ENCODE results near the gene NCCRP1. TPM values are rescaled to one million over a fixed set of nuclear protein-coding genes. Genes with fewer than 3 reads are reported as not detected.
"Not testable (repeated sequence)": the region's sequence is repeated elsewhere in the genome, so short reads cannot be mapped to it uniquely, and the experiment has no call there.

NCCRP1 gene
- polyA plus RNA-seq, 1 of the 3 experiments (the other 2 are of a cell fraction) = not detected

GRCh38 chr19:39238944-39239343, 42.2 kb downstream of the NCCRP1 start:
- CTCF ChIA-PET = interaction anchor here (1.0 kb wide), 1 partner anchor 53 kb away, joined by 3 read pairs; no protein-coding TSS in a partner anchor
- 81% methylated on average over 6 of the region's 6 CpGs for WGBS (ENCODE audit: low lambda C conversion rate)

DNA sequence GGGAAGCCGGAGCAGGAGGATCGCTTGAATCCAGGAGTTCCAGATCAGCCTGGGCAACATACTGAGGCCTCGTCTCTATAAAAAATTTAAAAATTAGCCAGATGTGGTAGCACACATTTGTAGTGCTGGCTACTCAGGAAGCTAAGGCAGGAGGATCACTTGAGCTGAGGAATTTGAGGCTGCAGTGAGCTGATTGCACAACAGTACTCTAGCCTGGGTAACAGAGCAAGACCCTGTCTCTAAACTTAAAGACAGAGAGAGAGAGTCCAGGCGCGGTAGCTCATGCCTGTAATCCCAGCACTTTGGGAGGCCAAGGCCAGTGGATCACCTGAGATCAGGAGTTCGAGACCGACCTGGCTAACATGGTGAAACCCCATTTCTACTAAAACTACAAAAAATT, 43.7 kb downstream of the NCCRP1 start:
- 86% methylated on average over 7 of the region's 7 CpGs for WGBS (ENCODE audit: low lambda C conversion rate)
- no peak for TF ChIP-seq RCOR1 (IDR thresholded peaks at IDR 0.05; ENCODE audit: low read length)
- no peak for TF ChIP-seq FOXM1 (IDR thresholded peaks at IDR 0.05; ENCODE audit: low read depth)
- Histone ChIP-seq H3F3A (replicated peaks; ENCODE audit: insufficient read depth) (no peaks in the 10 kb centered on the region), H4K20me1 (ENCODE audit: insufficient read depth) (no peaks in the 10 kb centered on the region), H3K27ac (ENCODE audit: low read depth in 2 of 2, low read length in 1 of 2) (no peak overlapping the region), H3K4me3 (ENCODE audit: low read depth in 2 of 2, low read length in 1 of 2) (no peak overlapping the region), H3K9ac (no peak overlapping the region), H3K36me3 (replicated peaks in 1 of 2; ENCODE audit: control insufficient read depth in 1 of 2, insufficient read depth in 2 of 2, low read length in 1 of 2) (no peaks in the 10 kb centered on the region), H2AFZ (ENCODE audit: low read depth) (no peak overlapping the region), H3K4me2 (no peak overlapping the region), H3K79me2 (ENCODE audit: insufficient read depth) (no peaks in the 10 kb centered on the region), H3K9me3 (no peaks in the 10 kb centered on the region), H3K4me1 (ENCODE audit: control insufficient read depth in 1 of 2, insufficient read depth in 2 of 2, low read depth in 1 of 2, low read length in 1 of 2) (no peaks in the 10 kb centered on the region), H3K9me2 (no peaks in the 10 kb centered on the region), H3K27me3 (ENCODE audit: insufficient read depth) (no peaks in the 10 kb centered on the region; the same call in 1 of the 2 replicates)
- DNase-seq = no peak
- CTCF ChIA-PET = no interaction called here
- POLR2A ChIA-PET = no interaction called here

More at GRCh38 chr19:39238944-39239343, 42.2 kb downstream of the NCCRP1 start:
- Histone ChIP-seq H4K20me1 (ENCODE audit: insufficient read depth) (no peaks in the 10 kb centered on the region), H3K27me3 (ENCODE audit: insufficient read depth) (no peaks in the 10 kb centered on the region; the same call in 1 of the 2 replicates), H3K4me2 (no peak overlapping the region), H2AFZ (ENCODE audit: low read depth) (no peak overlapping the region), H3K27ac (ENCODE audit: low read depth in 2 of 2, low read length in 1 of 2) (no peak overlapping the region), H3F3A (replicated peaks; ENCODE audit: insufficient read depth) (no peaks in the 10 kb centered on the region), H3K36me3 (replicated peaks in 1 of 2; ENCODE audit: control insufficient read depth in 1 of 2, insufficient read depth in 2 of 2, low read length in 1 of 2) (no peaks in the 10 kb centered on the region), H3K9ac (no peak overlapping the region), H3K9me2 (no peaks in the 10 kb centered on the region), H3K4me3 (ENCODE audit: low read depth in 2 of 2, low read length in 1 of 2) (no peak overlapping the region), H3K4me1 (ENCODE audit: control insufficient read depth in 1 of 2, insufficient read depth in 2 of 2, low read depth in 1 of 2, low read length in 1 of 2) (no peaks in the 10 kb centered on the region), H3K9me3 (no peaks in the 10 kb centered on the region), H3K79me2 (ENCODE audit: insufficient read depth) (no peaks in the 10 kb centered on the region)
- DNase-seq = no peak
- TF ChIP-seq NFIC (IDR thresholded peaks at IDR 0.05; ENCODE audit: borderline replicate concordance) (no peak), CHD2 (IDR thresholded peaks at IDR 0.05; ENCODE audit: low read length, partially characterized antibody) (no peak), GABPA (IDR thresholded peaks at IDR 0.05; ENCODE audit: low read depth) (no peak)
- TF ChIP-seq, protein P1, sequence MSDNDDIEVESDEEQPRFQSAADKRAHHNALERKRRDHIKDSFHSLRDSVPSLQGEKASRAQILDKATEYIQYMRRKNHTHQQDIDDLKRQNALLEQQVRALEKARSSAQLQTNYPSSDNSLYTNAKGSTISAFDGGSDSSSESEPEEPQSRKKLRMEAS (IDR thresholded peaks at IDR 0.05; ENCODE audit: low read depth) = no peak
- POLR2A ChIA-PET = no interaction called here

GRCh38 chr19:39243741-39244140, 47.0 kb downstream of the NCCRP1 start:
- POLR2A ChIA-PET; H3K79me2 ChIP-seq (ENCODE audit: insufficient read depth); H3K9me2 ChIP-seq; H2AFZ ChIP-seq (ENCODE audit: low read depth); H3K9me3 ChIP-seq; H3K4me3 ChIP-seq (ENCODE audit: low read depth in 2 of 2, low read length in 1 of 2); H3K9ac ChIP-seq; H3K36me3 ChIP-seq (replicated peaks in 1 of 2; ENCODE audit: control insufficient read depth in 1 of 2, insufficient read depth in 2 of 2, low read length in 1 of 2); H3K4me1 ChIP-seq (ENCODE audit: control insufficient read depth in 1 of 2, insufficient read depth in 2 of 2, low read depth in 1 of 2, low read length in 1 of 2); DNase-seq; H3K27ac ChIP-seq (ENCODE audit: low read depth in 2 of 2, low read length in 1 of 2); CTCF ChIA-PET; H3K4me2 ChIP-seq; H4K20me1 ChIP-seq (ENCODE audit: insufficient read depth); H3F3A ChIP-seq (replicated peaks; ENCODE audit: insufficient read depth); H3K27me3 ChIP-seq (ENCODE audit: insufficient read depth): not testable (repeated sequence)
- 77% methylated on average over 6 of the region's 13 CpGs for WGBS (ENCODE audit: low lambda C conversion rate)

DNA sequence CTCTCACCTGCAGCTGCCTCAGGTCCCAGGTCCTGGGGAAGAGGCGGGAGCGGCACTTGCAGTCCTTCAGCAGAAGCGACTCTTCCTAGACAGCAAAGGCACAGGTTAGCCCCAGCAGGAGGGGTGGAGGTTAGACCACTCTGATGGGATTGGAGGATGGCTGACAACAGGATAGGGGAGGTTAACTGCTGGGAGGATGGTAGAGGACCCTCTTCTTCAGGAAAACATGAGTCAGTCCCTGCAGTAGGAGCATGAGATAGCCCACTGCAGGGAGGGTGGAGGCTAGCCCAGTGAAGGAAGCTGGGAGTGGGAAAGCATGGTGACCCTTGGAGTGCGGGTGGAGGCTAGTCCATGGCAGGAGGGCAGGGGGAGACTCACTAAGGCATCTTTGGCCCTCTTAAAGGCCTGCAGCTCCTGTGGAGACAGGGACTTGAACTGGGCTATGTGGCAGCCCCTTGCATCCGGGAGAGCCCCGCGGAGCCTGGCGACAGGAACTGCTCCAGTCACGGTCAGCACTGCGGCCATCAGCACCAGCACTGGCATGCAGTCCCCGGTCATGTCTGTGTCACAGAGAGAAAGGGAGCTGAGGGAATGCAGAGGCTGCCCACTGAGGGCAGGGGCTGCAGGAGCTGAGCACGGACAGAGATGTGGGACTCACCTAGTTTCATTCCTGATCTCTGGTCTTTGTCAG, 47.8 kb downstream of the NCCRP1 start, which contains the start of gene IFNL3:
Gene IFNL3 (minus strand): TSS at position 597 of the 691 bp plus-strand sequence. CDS start 39 bp downstream, at position 558.
- H3K27me3 ChIP-seq (ENCODE audit: insufficient read depth); H3F3A ChIP-seq (replicated peaks; ENCODE audit: insufficient read depth); CTCF ChIA-PET; H3K9ac ChIP-seq; H3K4me3 ChIP-seq (ENCODE audit: low read depth in 2 of 2, low read length in 1 of 2); H3K27ac ChIP-seq (ENCODE audit: low read depth in 2 of 2, low read length in 1 of 2); H3K79me2 ChIP-seq (ENCODE audit: insufficient read depth); H3K9me3 ChIP-seq; H2AFZ ChIP-seq (ENCODE audit: low read depth); H3K4me1 ChIP-seq (ENCODE audit: control insufficient read depth in 1 of 2, insufficient read depth in 2 of 2, low read depth in 1 of 2, low read length in 1 of 2); POLR2A ChIA-PET; H3K36me3 ChIP-seq (replicated peaks in 1 of 2; ENCODE audit: control insufficient read depth in 1 of 2, insufficient read depth in 2 of 2, low read length in 1 of 2); H4K20me1 ChIP-seq (ENCODE audit: insufficient read depth); H3K9me2 ChIP-seq; H3K4me2 ChIP-seq; DNase-seq: not testable (repeated sequence)
- WGBS (ENCODE audit: low lambda C conversion rate) = 82% methylated on average over 6 of the region's 12 CpGs

DNA sequence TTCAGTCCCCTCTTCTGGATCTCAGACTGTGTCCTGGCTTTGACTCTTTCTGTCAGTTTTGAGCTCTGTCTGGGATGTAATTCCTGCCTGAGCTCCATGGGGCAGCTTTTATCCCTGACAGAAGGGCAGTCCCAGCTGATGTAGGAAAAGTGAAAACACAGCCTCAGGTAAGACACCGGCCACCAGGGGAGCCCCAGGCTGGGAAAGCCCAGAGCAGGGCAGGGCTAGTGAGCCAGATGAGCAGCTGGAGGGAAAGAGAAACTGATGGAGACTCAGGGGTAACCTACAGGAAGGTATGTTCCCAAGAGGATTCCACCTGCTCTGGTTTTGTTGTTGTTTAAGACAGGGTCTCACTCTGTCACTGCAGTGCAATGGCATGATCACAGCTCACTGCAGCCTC, 48.4 kb downstream of the NCCRP1 start:
- DNase-seq; H3F3A ChIP-seq (replicated peaks; ENCODE audit: insufficient read depth); H3K27ac ChIP-seq (ENCODE audit: low read depth in 2 of 2, low read length in 1 of 2); H3K4me2 ChIP-seq; CTCF ChIA-PET; H3K79me2 ChIP-seq (ENCODE audit: insufficient read depth); H3K27me3 ChIP-seq (ENCODE audit: insufficient read depth); POLR2A ChIA-PET; H2AFZ ChIP-seq (ENCODE audit: low read depth); H3K4me1 ChIP-seq (ENCODE audit: control insufficient read depth in 1 of 2, insufficient read depth in 2 of 2, low read depth in 1 of 2, low read length in 1 of 2); H3K9me2 ChIP-seq; H3K36me3 ChIP-seq (replicated peaks in 1 of 2; ENCODE audit: control insufficient read depth in 1 of 2, insufficient read depth in 2 of 2, low read length in 1 of 2); H4K20me1 ChIP-seq (ENCODE audit: insufficient read depth); H3K9me3 ChIP-seq; H3K9ac ChIP-seq; H3K4me3 ChIP-seq (ENCODE audit: low read depth in 2 of 2, low read length in 1 of 2): not testable (repeated sequence)
- no CpG with 5 or more reads among the region's 1 CpG for WGBS (ENCODE audit: low lambda C conversion rate)
